Transverse colon (tissue), 3 donors: Measurements from ENCODE around the gene SLC39A5.
"Not testable (repeated sequence)": the region's sequence is repeated elsewhere in the genome, so short reads cannot be mapped to it uniquely, and the experiment has no call there.

Experiments used
- POLR2A ChIP-seq: fragments of 450-650 bp; IDR thresholded peaks from one replicate; pipeline ENCODE4 v1.6.1; 2016; ENCODE audit warnings: antibody characterized with exemption, mild to moderate bottlenecking, moderate library complexity
- TF ChIP-seq, protein P1 (sequence below), 5 experiments: fragments of 200-600 bp in 3 of 5; fragments of 450-650 bp in 2 of 5; sonication (generic) in 3 of 5; IDR thresholded peaks; 1 replicate in 2 of 5; 2 replicates in 3 of 5; pipeline ENCODE4 v1.5.1; 2016 to 2017; ENCODE audit warnings: antibody characterized with exemption in 5 of 5, inconsistent platforms in 3 of 5, mild to moderate bottlenecking in 2 of 5, moderate library complexity in 1 of 5

GRCh38 chr12:56266068-56266692 lies 36.3 kb downstream of the SLC39A5 start:
- TF ChIP-seq, protein P1, sequence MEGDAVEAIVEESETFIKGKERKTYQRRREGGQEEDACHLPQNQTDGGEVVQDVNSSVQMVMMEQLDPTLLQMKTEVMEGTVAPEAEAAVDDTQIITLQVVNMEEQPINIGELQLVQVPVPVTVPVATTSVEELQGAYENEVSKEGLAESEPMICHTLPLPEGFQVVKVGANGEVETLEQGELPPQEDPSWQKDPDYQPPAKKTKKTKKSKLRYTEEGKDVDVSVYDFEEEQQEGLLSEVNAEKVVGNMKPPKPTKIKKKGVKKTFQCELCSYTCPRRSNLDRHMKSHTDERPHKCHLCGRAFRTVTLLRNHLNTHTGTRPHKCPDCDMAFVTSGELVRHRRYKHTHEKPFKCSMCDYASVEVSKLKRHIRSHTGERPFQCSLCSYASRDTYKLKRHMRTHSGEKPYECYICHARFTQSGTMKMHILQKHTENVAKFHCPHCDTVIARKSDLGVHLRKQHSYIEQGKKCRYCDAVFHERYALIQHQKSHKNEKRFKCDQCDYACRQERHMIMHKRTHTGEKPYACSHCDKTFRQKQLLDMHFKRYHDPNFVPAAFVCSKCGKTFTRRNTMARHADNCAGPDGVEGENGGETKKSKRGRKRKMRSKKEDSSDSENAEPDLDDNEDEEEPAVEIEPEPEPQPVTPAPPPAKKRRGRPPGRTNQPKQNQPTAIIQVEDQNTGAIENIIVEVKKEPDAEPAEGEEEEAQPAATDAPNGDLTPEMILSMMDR (IDR thresholded peaks at IDR 0.05) = not testable (repeated sequence)
- not testable (repeated sequence) for TF ChIP-seq POLR2A
